Measurements from ENCODE around the gene KIF26A. TPM values are rescaled to one million over a fixed set of nuclear protein-coding genes. Genes with fewer than 3 reads are reported as not detected.

The KIF26A gene
- total RNA-seq, 4 donors from 2014 or later, result 3.7 to 5.3 (median 4.5) TPM

GRCh38 chr14:104131968-104132732, 6.2 kb upstream of the KIF26A start:
- peak in 1 of 2 donors; percentile 84 for DNase-seq (ENCODE audit: low spot score in 2 of 2)
- TF ChIP-seq CTCF (IDR thresholded peaks at IDR 0.05) (no peak), POLR2A (IDR thresholded peaks at IDR 0.05) (no peak)
- intact Hi-C loops (cut with DNase I; ENCODE audit: low total_unique reads), result loop anchor here (5.0 to 10.0 kb wide), 2 partner anchors 55 to 503 kb away; no protein-coding TSS in a partner anchor
- H3K4me3 ChIP-seq (ENCODE audit: low read depth, poor library complexity, severe bottlenecking), result no peak overlapping the region
- 74% methylated on average over 23 of the region's 23 CpGs for WGBS, 2 donors

GRCh38 chr14:104132981-104133380, 5.4 kb upstream of the KIF26A start:
- TF ChIP-seq CTCF (IDR thresholded peaks at IDR 0.05) (no peak), POLR2A (IDR thresholded peaks at IDR 0.05) (no peak)
- DNase-seq (ENCODE audit: low spot score in 2 of 2), result peak in 1 of 2 donors; percentile 64
- H3K4me3 ChIP-seq (ENCODE audit: low read depth, poor library complexity, severe bottlenecking), result no peak overlapping the region
- intact Hi-C loops (cut with DNase I; ENCODE audit: low total_unique reads), result loop anchor here (5.0 to 10.0 kb wide), 2 partner anchors 56 to 502 kb away; no protein-coding TSS in a partner anchor
- WGBS, 2 donors, result 36 to 51% methylated on average over 7 of the region's 7 CpGs

GRCh38 chr14:104133496-104133895, 4.9 kb upstream of the KIF26A start:
- no peak overlapping the region for H3K4me3 ChIP-seq (ENCODE audit: low read depth, poor library complexity, severe bottlenecking)
- intact Hi-C loops (cut with DNase I; ENCODE audit: low total_unique reads), result loop anchor here (5.0 to 10.0 kb wide), 2 partner anchors 56 to 501 kb away; no protein-coding TSS in a partner anchor
- 76 to 81% methylated on average over 8 to 9 of the region's 9 CpGs for WGBS, 2 donors
- DNase-seq (ENCODE audit: low spot score in 2 of 2), result peak in 1 of 2 donors; percentile 84
- TF ChIP-seq POLR2A (IDR thresholded peaks at IDR 0.05), result no peak

GRCh38 chr14:104134061-104134965, 4.1 kb upstream of the KIF26A start:
- peak in 1 of 2 donors; percentile 80 for DNase-seq (ENCODE audit: low spot score in 2 of 2)
- intact Hi-C loops (cut with DNase I; ENCODE audit: low total_unique reads), result loop anchor here (5.0 to 10.0 kb wide), 2 partner anchors 57 to 500 kb away; no protein-coding TSS in a partner anchor
- WGBS, 2 donors, result 44 to 47% methylated on average over 31 of the region's 31 CpGs
- TF ChIP-seq POLR2A (IDR thresholded peaks at IDR 0.05), result no peak
- TF ChIP-seq CTCF (IDR thresholded peaks at IDR 0.05), result no peak
- no peak overlapping the region for H3K4me3 ChIP-seq (ENCODE audit: low read depth, poor library complexity, severe bottlenecking)

- peak in 1 of 2 donors; percentile 85 for DNase-seq (ENCODE audit: low spot score in 2 of 2)
- 4 to 5% methylated on average over 33 to 42 of the region's 47 CpGs for WGBS, 2 donors
- H3K4me3 ChIP-seq (ENCODE audit: low read depth, poor library complexity, severe bottlenecking), result no peak overlapping the region
- intact Hi-C loops (cut with DNase I; ENCODE audit: low total_unique reads), result loop anchor here (5.0 to 10.0 kb wide), 2 partner anchors 427 to 499 kb away; no protein-coding TSS in a partner anchor
- no peak for TF ChIP-seq CTCF (IDR thresholded peaks at IDR 0.05)
- TF ChIP-seq POLR2A (IDR thresholded peaks at IDR 0.05), result no peak
Measured at GRCh38 chr14:104135121-104135903, 3.1 kb upstream of the KIF26A start.

Data from lower leg skin (tissue), 4 donors.